Endothelial cell of umbilical vein (primary cell): ENCODE results near the gene MOB3B. TPM values are rescaled to one million over a fixed set of nuclear protein-coding genes. Genes with fewer than 3 reads are reported as not detected.

Source experiments
- BruUV-seq: library from RNA; stranded (reverse); fragments of 400-500 nt; replicated peaks from 2 replicates; lab custom pipeline; 2021; lab: Mats Ljungman, UMichigan
- CTCF ChIA-PET: fragments of 300-600, 350-600 bp; sonication (Branson Sonifier 250); formaldehyde crosslinking; loops from one replicate; lab custom pipeline; 2021; ENCODE audit warnings: antibody characterized with exemption, inconsistent platforms; lab: Charles Lee
- POLR2A ChIA-PET: fragments of 300-600, 350-600 bp; sonication (Branson Sonifier 250); formaldehyde crosslinking; loops from one replicate; lab custom pipeline; 2021; ENCODE audit warnings: antibody characterized with exemption, inconsistent platforms; lab: Charles Lee
- DNase-seq: peaks from one replicate; pipeline ENCODE4 v3.0.0-alpha.2; 2011; ENCODE audit warnings: low read depth, low spot score
- FAIRE-seq: peaks from 2 replicates; lab custom pipeline; 2011; peaks lifted over from hg19 to GRCh38; lab: Jason Lieb, UNC
- H2AFZ ChIP-seq: 2 replicates; pipeline ENCODE4 v1.6.0; 2012; ENCODE audit warnings: low read depth, low read length, control low read depth, inconsistent platforms
- H3K27ac ChIP-seq: 2 replicates; pipeline ENCODE4 v1.5.1; 2011; ENCODE audit warnings: low read depth, mild to moderate bottlenecking, control low read depth, low read length, moderate library complexity; ENCODE audit not compliant: insufficient read depth
- H3K27me3 ChIP-seq, 2 experiments: 2 replicates each; pipeline versions ENCODE4 v1.6.0 to v1.6.1; 2011; ENCODE audit warnings: low read length in 2 of 2, mixed read lengths in 1 of 2; ENCODE audit not compliant: control insufficient read depth in 2 of 2, insufficient read depth in 2 of 2
- H3K36me3 ChIP-seq, 2 experiments: 2 replicates in 1 of 2; 3 replicates in 1 of 2; pipeline ENCODE4 v1.5.1; 2011; ENCODE audit warnings: low read length in 2 of 2, mild to moderate bottlenecking in 1 of 2, moderate library complexity in 1 of 2; ENCODE audit not compliant: control insufficient read depth in 2 of 2, insufficient read depth in 2 of 2; ENCODE audit errors: extremely low read depth in 1 of 2
- H3K4me1 ChIP-seq: 3 replicates; pipeline ENCODE4 v1.5.1; 2011; ENCODE audit warnings: mild to moderate bottlenecking, low read length; ENCODE audit not compliant: control insufficient read depth, insufficient read depth; ENCODE audit errors: extremely low read depth
- H3K4me2 ChIP-seq: 2 replicates; pipeline ENCODE4 v1.6.1; 2011; ENCODE audit warnings: low read length, control low read depth, mixed read lengths; ENCODE audit not compliant: insufficient read depth
- H3K4me3 ChIP-seq, 3 experiments: fragments of 200-600 bp in 1 of 3; sonication (generic), shearing (Covaris generic) in 1 of 3; replicated peaks in 1 of 3; 2 replicates each; pipeline ENCODE4 v1.5.1; 2011 to 2016; ENCODE audit warnings: control low read depth in 3 of 3, low read length in 3 of 3, mild to moderate bottlenecking in 2 of 3, inconsistent platforms in 1 of 3, low read depth in 1 of 3, moderate library complexity in 1 of 3; ENCODE audit not compliant: insufficient read depth in 1 of 3
- H3K79me2 ChIP-seq: 2 replicates; pipeline ENCODE4 v1.6.0; 2012; ENCODE audit warnings: low read length, inconsistent platforms; ENCODE audit not compliant: control insufficient read depth, insufficient read depth
- H3K9ac ChIP-seq: replicated peaks from 2 replicates; pipeline ENCODE3; 2011; ENCODE audit warnings: low read length, control low read depth; ENCODE audit not compliant: insufficient read depth; ENCODE audit errors: extremely low read depth
- H3K9me1 ChIP-seq: replicated peaks from 3 replicates; pipeline ENCODE4 v1.6.0; 2011; ENCODE audit warnings: mild to moderate bottlenecking, low read length; ENCODE audit not compliant: control insufficient read depth, insufficient read depth; ENCODE audit errors: extremely low read depth
- H3K9me3 ChIP-seq: replicated peaks from 2 replicates; pipeline ENCODE4 v1.5.1; 2012; ENCODE audit warnings: low read length, inconsistent platforms; ENCODE audit not compliant: control insufficient read depth, insufficient read depth
- H4K20me1 ChIP-seq: replicated peaks from 2 replicates; pipeline ENCODE3; 2011; ENCODE audit warnings: mild to moderate bottlenecking, low read length; ENCODE audit not compliant: control insufficient read depth, insufficient read depth; ENCODE audit errors: extremely low read depth
- EZH2 ChIP-seq: IDR thresholded peaks from 2 replicates; pipeline ENCODE4 v1.6.1; 2012; ENCODE audit warnings: borderline replicate concordance, low read depth, mild to moderate bottlenecking, moderate library complexity, low read length, inconsistent platforms; ENCODE audit not compliant: severe bottlenecking
- FOS ChIP-seq: IDR thresholded peaks from 2 replicates; pipeline ENCODE4 v1.6.1; 2011; ENCODE audit warnings: mild to moderate bottlenecking, low read length, moderate library complexity, borderline replicate concordance; ENCODE audit not compliant: insufficient read depth
- GATA2 ChIP-seq: IDR thresholded peaks from 2 replicates; pipeline ENCODE4 v1.7.0; 2011; ENCODE audit warnings: low read depth, mild to moderate bottlenecking, moderate library complexity, mixed read lengths, low read length; ENCODE audit not compliant: insufficient read length, insufficient read depth
- JUN ChIP-seq: IDR thresholded peaks from 2 replicates; pipeline ENCODE4 v1.6.1; 2011; ENCODE audit warnings: borderline replicate concordance, low read depth; ENCODE audit not compliant: insufficient read length, insufficient read depth
- MAX ChIP-seq: IDR thresholded peaks from 2 replicates; pipeline ENCODE4 v1.6.1; 2011; ENCODE audit not compliant: insufficient read depth, insufficient read length
- MYC ChIP-seq: IDR thresholded peaks from one replicate; pipeline ENCODE4 v1.6.1; 2011; ENCODE audit warnings: mild to moderate bottlenecking, low read depth, low read length
- POLR2A ChIP-seq: IDR thresholded peaks from 2 replicates; pipeline ENCODE4 v1.6.1; 2012; ENCODE audit warnings: low read depth, mild to moderate bottlenecking, control low read depth, low read length
- POLR2AphosphoS5 ChIP-seq: IDR thresholded peaks from 2 replicates; pipeline ENCODE4 v1.6.1; 2012; ENCODE audit warnings: low read depth, mild to moderate bottlenecking, control low read depth, low read length, moderate library complexity; ENCODE audit not compliant: insufficient read depth
- dilution Hi-C: fragments of 300-500 bp; cut with MboI; formaldehyde crosslinking; loops from one replicate; pipeline ENCODE4 v1.15.0; 2019; ENCODE audit warnings: low sequenced_read_pairs; ENCODE audit not compliant: extremely low pct_ligation_motif_present
- intact Hi-C: fragments of 100-400 bp; cut with micrococcal nuclease; formaldehyde crosslinking; loops from one replicate; pipeline ENCODE4 v1.10.0; 2022
- polyA plus RNA-seq, 4 experiments: library from polyadenylated mRNA; depleted of rRNA in 3 of 4; stranded (reverse) in 3 of 4; unstranded in 1 of 4; fragments of >200 nt; gene quantifications; 2 replicates each; pipeline versions ENCODE4 v1.2.1 to v1.2.3, GENCODE V29; 2011 to 2012; ENCODE audit warnings: missing spikeins in 1 of 4
- total RNA-seq: library from RNA; stranded (reverse); gene quantifications from 2 replicates; pipeline ENCODE4 v1.2.3, GENCODE V29; 2021
- TF ChIP-seq, protein P1 (sequence below), 2 donors: IDR thresholded peaks; 1 replicate in 1 of 2; 2 replicates in 1 of 2; pipeline ENCODE4 v1.5.1; 2011; ENCODE audit warnings: low read length in 2 of 2, mild to moderate bottlenecking in 2 of 2, moderate library complexity in 2 of 2, control low read depth in 1 of 2, inconsistent platforms in 1 of 2, low read depth in 1 of 2; ENCODE audit not compliant: insufficient read depth in 1 of 2; ENCODE audit errors: extremely low read depth in 1 of 2

Gene MOB3B
- total and polyA plus RNA-seq, 2 donors (not counting 3 experiments of a cell fraction or from before 2014, with no cell fraction given), result 0.03 TPM; not detected in 1

GRCh38 chr9:27524236-27524635, 5.4 kb downstream of the MOB3B start, which contains the start of gene IFNK:
Gene IFNK, plus strand, starts transcription at chr9:27524290. Its CDS starts 47 bp downstream, at chr9:27524337.
- no peaks in the 10 kb centered on the region for H3K36me3 ChIP-seq
- H4K20me1 ChIP-seq, result no peaks in the 10 kb centered on the region
- CTCF ChIA-PET, result interaction anchor here (1.1 to 4.5 kb wide), 3 partner anchors 9 to 191 kb away, joined by 3 to 38 read pairs (median 3); no protein-coding TSS in a partner anchor
- H2AFZ ChIP-seq, result no peak within 1 kb of the TSS
- dilution Hi-C loops, result loop anchor here (25.0 kb wide), 1 partner anchor 187 kb away; no protein-coding TSS in a partner anchor
- DNase-seq (no peak), FAIRE-seq (no peak)
- H3K27ac ChIP-seq, result no peak within 1 kb of the TSS
- TF ChIP-seq MYC (no peak), FOS (no peak), POLR2A (no peak), EZH2 (no peak), JUN (no peak), GATA2 (no peak), MAX (no peak), POLR2AphosphoS5 (no peak)
- TF ChIP-seq, protein P1, sequence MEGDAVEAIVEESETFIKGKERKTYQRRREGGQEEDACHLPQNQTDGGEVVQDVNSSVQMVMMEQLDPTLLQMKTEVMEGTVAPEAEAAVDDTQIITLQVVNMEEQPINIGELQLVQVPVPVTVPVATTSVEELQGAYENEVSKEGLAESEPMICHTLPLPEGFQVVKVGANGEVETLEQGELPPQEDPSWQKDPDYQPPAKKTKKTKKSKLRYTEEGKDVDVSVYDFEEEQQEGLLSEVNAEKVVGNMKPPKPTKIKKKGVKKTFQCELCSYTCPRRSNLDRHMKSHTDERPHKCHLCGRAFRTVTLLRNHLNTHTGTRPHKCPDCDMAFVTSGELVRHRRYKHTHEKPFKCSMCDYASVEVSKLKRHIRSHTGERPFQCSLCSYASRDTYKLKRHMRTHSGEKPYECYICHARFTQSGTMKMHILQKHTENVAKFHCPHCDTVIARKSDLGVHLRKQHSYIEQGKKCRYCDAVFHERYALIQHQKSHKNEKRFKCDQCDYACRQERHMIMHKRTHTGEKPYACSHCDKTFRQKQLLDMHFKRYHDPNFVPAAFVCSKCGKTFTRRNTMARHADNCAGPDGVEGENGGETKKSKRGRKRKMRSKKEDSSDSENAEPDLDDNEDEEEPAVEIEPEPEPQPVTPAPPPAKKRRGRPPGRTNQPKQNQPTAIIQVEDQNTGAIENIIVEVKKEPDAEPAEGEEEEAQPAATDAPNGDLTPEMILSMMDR (IDR thresholded peaks at IDR 0.05; ENCODE audit: extremely low read depth in 1 of 2, insufficient read depth in 1 of 2, low read depth in 1 of 2, low read length in 2 of 2), result no peak
- no peaks in the 10 kb centered on the region for H3K79me2 ChIP-seq
- no peak within 1 kb of the TSS for H3K9ac ChIP-seq
- peaks cover 8% of the 10 kb centered on the region for H3K4me1 ChIP-seq
- no peaks in the 10 kb centered on the region for H3K9me3 ChIP-seq
- intact Hi-C loops, result no loop called here
- POLR2A ChIA-PET, result no interaction called here
- peaks cover 17 to 40% of the 10 kb centered on the region in 2 experiments for H3K27me3 ChIP-seq
- H3K9me1 ChIP-seq, result no peaks in the 10 kb centered on the region
- BruUV-seq, result no TSS peak
- no peak within 1 kb of the TSS for H3K4me3 ChIP-seq
- no peak within 1 kb of the TSS for H3K4me2 ChIP-seq
